Adrenal gland (tissue), 12 donors: Measurements from ENCODE around the gene CELF2. TPM values are rescaled to one million over a fixed set of nuclear protein-coding genes. Genes with fewer than 3 reads are reported as not detected.

ENCODE experiments used
- DNase-seq, 7 donors: peaks; one replicate each; pipeline ENCODE4 v3.0.0-alpha.2; 2019 to 2020
- H3K27ac ChIP-seq, 5 donors: fragments of 200-600 bp; sonication (generic) in 4 of 5; 1 replicate in 3 of 5; 2 replicates in 2 of 5; pipeline versions ENCODE4 v1.5.1 to v1.8.0; 2016 to 2020; ENCODE audit warnings: mild to moderate bottlenecking in 1 of 5
- H3K27me3 ChIP-seq: fragments of 200-600 bp; 2 replicates; pipeline ENCODE4 v1.8.0; 2021
- H3K36me3 ChIP-seq, 2 donors: fragments of 200-600 bp; replicated peaks in 1 of 2; 1 replicate in 1 of 2; 2 replicates in 1 of 2; pipeline versions ENCODE4 v1.5.1 to v1.8.0; 2018 to 2022
- H3K4me1 ChIP-seq, 2 donors: fragments of 200-600 bp; replicated peaks in 1 of 2; 1 replicate in 1 of 2; 2 replicates in 1 of 2; pipeline versions ENCODE4 v1.5.1 to v1.8.0; 2018 to 2021
- H3K4me3 ChIP-seq, 4 donors: fragments of 200-600 bp; sonication (generic) in 3 of 4; one replicate each; pipeline ENCODE4 v1.5.1; 2016 to 2018
- H3K9me3 ChIP-seq, 3 donors: fragments of 200-600 bp; sonication (generic) in 1 of 3; replicated peaks in 1 of 3; 1 replicate in 2 of 3; 2 replicates in 1 of 3; pipeline versions ENCODE4 v1.5.1 to v1.8.0; 2016 to 2021
- CTCF ChIP-seq, 6 experiments: fragments of 450-650 bp in 4 of 6; fragments of 200-600 bp in 2 of 6; sonication (generic) in 1 of 6; IDR thresholded peaks; 1 replicate in 5 of 6; 2 replicates in 1 of 6; pipeline versions ENCODE4 v1.5.1 to v1.8.0; 2016 to 2021; ENCODE audit warnings: antibody characterized with exemption in 6 of 6, mild to moderate bottlenecking in 2 of 6, moderate library complexity in 1 of 6
- POLR2A ChIP-seq, 2 donors: fragments of 450-650 bp; IDR thresholded peaks; one replicate each; pipeline ENCODE4 v1.6.1; 2017; ENCODE audit warnings: antibody characterized with exemption in 2 of 2, mild to moderate bottlenecking in 2 of 2, moderate library complexity in 1 of 2
- WGBS, 4 donors: extraction: QIAGEN DNeasy Blood & Tissue Kit in 2 of 4; methylation state at CpG; one replicate each; pipeline versions ENCODE4 v1.1.5 to v1.1.7; 2013 to 2017; 5-methylcytosine and 5-hydroxymethylcytosine counted together
- intact Hi-C, 2 donors: fragments of 100-400 bp; cut with DNase I; formaldehyde crosslinking; loops; one replicate each; pipeline versions ENCODE4 v1.14.1 to v1.15.0; 2022 to 2023
- polyA plus RNA-seq, 3 donors: library from polyadenylated mRNA; stranded (reverse); fragments of 200-250 nt in 2 of 3; fragments of 350-450 nt in 1 of 3; fragmentation: Illumina TruSeq in 1 of 3; extraction: RNeasy Lipid Tissue Mini Kit (QIAGEN cat#74804) in 1 of 3; gene quantifications; one replicate each; pipeline ENCODE4 v1.2.3, GENCODE V29; 2013 to 2014
- total RNA-seq, 9 donors: library from RNA; depleted of rRNA in 4 of 9; stranded (reverse); fragments of >200 nt in 4 of 9; fragments of 120-200 nt in 1 of 9; fragmentation: NEBNext Ultra II Directional in 1 of 9; extraction: Animal tissue kit (Norgen Biotek cat#: 25700) in 1 of 9; gene quantifications; one replicate each; pipeline versions ENCODE4 v1.1.0 to v1.2.4, GENCODE V29; 2013 to 2023
- donor health status: healthy with polysubstance abuse.
- donor health status: Bipolar disorder and iron deficiency.
- donor health status: DM: yes; HTN: yes; CAD: no.
- donor health status: DM: no; HTN: no; CAD: no.
- donor health status: DM: no; HTN: no; CAD: no.
- donor health status: DM: yes; HTN: yes; CAD: no.

Gene CELF2
- total and polyA plus RNA-seq, 12 donors = 2.7 to 26.0 (median 10.3) TPM

GRCh38 chr10:11225935-11226334 is 208.3 kb downstream of the CELF2 start:
- H3K27me3 ChIP-seq = no peaks in the 10 kb centered on the region
- TF ChIP-seq POLR2A (IDR thresholded peaks at IDR 0.05) = no peak
- TF ChIP-seq CTCF (IDR thresholded peaks at IDR 0.05) = no peak
- intact Hi-C loops = no loop called here
- WGBS, 4 donors = 53 to 73% (median 57%) methylated on average over 5 of the region's 5 CpGs
- H3K4me1 ChIP-seq = no peaks in the 10 kb centered on the region
- no peak overlapping the region for H3K27ac ChIP-seq
- no peak overlapping the region for H3K4me3 ChIP-seq
- peak in 4 of 7 donors; percentile 24 to 45 (median 40) for DNase-seq
- H3K9me3 ChIP-seq = no peaks in the 10 kb centered on the region
- no peaks in the 10 kb centered on the region for H3K36me3 ChIP-seq

GRCh38 chr10:11227103-11227502 is 209.4 kb downstream of the CELF2 start:
- 79 to 91% (median 87%) methylated on average over 7 of the region's 7 CpGs for WGBS, 4 donors
- no peaks in the 10 kb centered on the region for H3K27me3 ChIP-seq
- no peaks in the 10 kb centered on the region for H3K36me3 ChIP-seq
- H3K4me1 ChIP-seq = no peaks in the 10 kb centered on the region
- TF ChIP-seq POLR2A (IDR thresholded peaks at IDR 0.05) = no peak
- TF ChIP-seq CTCF (IDR thresholded peaks at IDR 0.05) = no peak
- intact Hi-C loops = no loop called here
- no peak overlapping the region for H3K4me3 ChIP-seq
- H3K27ac ChIP-seq = no peak overlapping the region
- no peak for DNase-seq
- no peaks in the 10 kb centered on the region for H3K9me3 ChIP-seq

- intact Hi-C loops = no loop called here
Measured at GRCh38 chr10:11229893-11230292, 212.2 kb downstream of the CELF2 start.

DNA sequence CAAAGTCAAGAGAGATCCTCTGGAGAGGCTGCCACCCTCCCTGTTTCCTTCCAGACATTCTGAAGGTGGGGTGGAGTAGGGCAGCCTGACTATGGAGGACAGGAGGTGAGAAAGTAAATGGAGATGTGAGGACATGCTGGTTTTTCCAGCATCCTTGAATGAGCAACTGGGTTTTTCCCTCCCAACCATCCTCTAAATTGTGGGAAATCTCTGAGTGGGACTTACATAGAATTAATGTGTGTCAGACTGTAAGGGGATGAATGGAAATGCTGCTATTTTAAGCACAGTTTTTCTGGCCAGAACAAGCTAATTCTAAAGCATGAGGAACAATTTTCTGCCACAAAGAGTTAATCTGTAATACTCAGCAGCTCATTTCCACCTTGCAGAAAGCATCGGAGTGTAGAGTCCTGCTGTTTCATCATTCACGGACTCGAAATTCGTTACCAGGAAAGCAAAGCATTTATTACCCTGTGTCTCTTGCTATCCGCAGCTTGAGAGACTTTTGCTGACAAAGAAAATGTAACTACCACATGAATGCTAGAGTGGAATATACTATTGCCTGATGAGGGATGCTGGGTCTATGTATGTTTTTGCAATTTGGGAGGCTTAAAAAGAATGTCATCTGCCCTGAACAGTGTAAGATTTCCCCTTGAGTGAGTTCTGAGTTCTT is 213.0 kb downstream of the CELF2 start:
- Histone ChIP-seq H3K4me3 (no peak overlapping the region), H3K27ac (no peak overlapping the region), H3K4me1 (no peaks in the 10 kb centered on the region), H3K9me3 (no peaks in the 10 kb centered on the region), H3K36me3 (no peaks in the 10 kb centered on the region), H3K27me3 (no peaks in the 10 kb centered on the region)
- 55 to 78% (median 61%) methylated on average over 5 of the region's 5 CpGs for WGBS, 4 donors
- no peak for TF ChIP-seq POLR2A (IDR thresholded peaks at IDR 0.05)
- intact Hi-C loops = no loop called here
- no peak for DNase-seq

More at GRCh38 chr10:11229893-11230292, 212.2 kb downstream of the CELF2 start:
- 83 to 95% (median 89%) methylated on average over 4 to 5 of the region's 5 CpGs for WGBS, 4 donors
- Histone ChIP-seq H3K36me3 (no peaks in the 10 kb centered on the region), H3K27ac (no peak overlapping the region), H3K4me1 (no peaks in the 10 kb centered on the region), H3K4me3 (no peak overlapping the region), H3K9me3 (no peaks in the 10 kb centered on the region), H3K27me3 (no peaks in the 10 kb centered on the region)
- TF ChIP-seq POLR2A (IDR thresholded peaks at IDR 0.05) = no peak
- TF ChIP-seq CTCF (IDR thresholded peaks at IDR 0.05) = no peak
- DNase-seq = no peak

DNA sequence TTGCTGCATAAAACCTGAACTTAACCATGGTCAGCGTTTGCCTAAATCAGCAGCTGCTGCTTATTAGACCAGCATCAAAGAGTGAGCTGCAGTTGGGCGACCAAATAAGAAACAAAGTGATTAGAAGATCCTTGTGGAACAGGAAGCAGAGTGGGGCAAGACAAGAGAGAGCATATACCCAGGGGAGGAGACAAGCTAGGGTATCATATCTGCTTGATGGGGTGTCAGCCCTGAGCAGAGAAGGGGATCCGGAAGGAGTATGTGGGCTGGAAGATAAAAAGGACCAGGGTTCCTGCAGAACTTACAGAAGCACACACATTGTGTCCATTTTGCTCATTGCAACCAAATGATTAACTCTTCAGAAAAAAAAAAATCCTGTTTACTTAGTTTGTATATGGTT is 213.6 kb downstream of the CELF2 start:
- Histone ChIP-seq H3K36me3 (no peaks in the 10 kb centered on the region), H3K27me3 (no peaks in the 10 kb centered on the region), H3K4me1 (no peaks in the 10 kb centered on the region), H3K9me3 (no peaks in the 10 kb centered on the region), H3K4me3 (no peak overlapping the region), H3K27ac (no peak overlapping the region)
- TF ChIP-seq POLR2A (IDR thresholded peaks at IDR 0.05) (no peak), CTCF (IDR thresholded peaks at IDR 0.05) (no peak)
- intact Hi-C loops = no loop called here
- 79 to 89% (median 82%) methylated on average over 3 of the region's 3 CpGs for WGBS, 4 donors
- DNase-seq = no peak
